ENCODE data around the gene CYP8B1.

GRCh38 chr3:42868841-42869240 lies 6.8 kb downstream of the CYP8B1 start:
- TF ChIP-seq PHF8 (conservative IDR thresholded peaks at IDR 0.05; ENCODE audit: low read depth, low read length) (no peak), CTCF (IDR thresholded peaks at IDR 0.05; ENCODE audit: control extremely low read depth in 1 of 3, insufficient read depth in 1 of 3, low read depth in 1 of 3, low read length in 3 of 3) (no peak), CHD1 (IDR thresholded peaks at IDR 0.05; ENCODE audit: low read depth, low read length) (no peak)

Data from H1 (cell line).